Measurements from ENCODE around the gene KIAA1328. TPM values are rescaled to one million over a fixed set of nuclear protein-coding genes. Genes with fewer than 3 reads are reported as not detected.
A peak's percentile ranks its signal among the peaks of the same experiment; 100 is the strongest.

The KIAA1328 gene
- polyA plus RNA-seq, 1 donor from 2014 or later = 8.5 TPM

DNA sequence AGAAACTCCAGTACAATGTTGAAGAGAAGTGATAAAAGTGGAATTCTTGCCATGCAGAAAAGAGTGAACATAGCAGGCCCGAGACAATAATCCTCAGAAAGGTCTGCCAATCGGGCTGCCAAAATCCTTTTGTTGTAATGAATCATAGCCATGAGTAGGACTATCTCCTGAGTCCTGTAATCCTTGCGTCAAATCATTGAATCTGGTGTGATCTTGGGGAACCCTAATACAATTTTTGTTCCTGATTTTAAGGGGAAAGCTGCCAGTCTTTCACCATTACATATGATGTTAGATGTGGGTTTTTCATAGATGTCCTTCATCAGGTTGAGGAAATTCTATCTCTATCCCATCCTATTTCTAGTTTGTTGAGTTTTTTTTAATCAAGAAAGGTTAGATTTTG is 2.4 kb upstream of the KIAA1328 start:
- no peak overlapping the region for H3K9ac ChIP-seq (ENCODE audit: low read length)
- TF ChIP-seq RAD21 (conservative IDR thresholded peaks at IDR 0.05) (no peak), TAF1 (IDR thresholded peaks at IDR 0.05; ENCODE audit: low read depth) (no peak), EZH2 (IDR thresholded peaks at IDR 0.05; ENCODE audit: borderline replicate concordance, insufficient read depth, low read length, poor library complexity, severe bottlenecking) (no peak), MXI1 (conservative IDR thresholded peaks at IDR 0.05; ENCODE audit: poor library complexity, severe bottlenecking) (no peak), EP300 (conservative IDR thresholded peaks at IDR 0.05; ENCODE audit: poor library complexity, severe bottlenecking) (no peak), POLR2AphosphoS5 (IDR thresholded peaks at IDR 0.05) (no peak), SMC3 (conservative IDR thresholded peaks at IDR 0.05; ENCODE audit: poor library complexity) (no peak)
- TF ChIP-seq, protein P1, sequence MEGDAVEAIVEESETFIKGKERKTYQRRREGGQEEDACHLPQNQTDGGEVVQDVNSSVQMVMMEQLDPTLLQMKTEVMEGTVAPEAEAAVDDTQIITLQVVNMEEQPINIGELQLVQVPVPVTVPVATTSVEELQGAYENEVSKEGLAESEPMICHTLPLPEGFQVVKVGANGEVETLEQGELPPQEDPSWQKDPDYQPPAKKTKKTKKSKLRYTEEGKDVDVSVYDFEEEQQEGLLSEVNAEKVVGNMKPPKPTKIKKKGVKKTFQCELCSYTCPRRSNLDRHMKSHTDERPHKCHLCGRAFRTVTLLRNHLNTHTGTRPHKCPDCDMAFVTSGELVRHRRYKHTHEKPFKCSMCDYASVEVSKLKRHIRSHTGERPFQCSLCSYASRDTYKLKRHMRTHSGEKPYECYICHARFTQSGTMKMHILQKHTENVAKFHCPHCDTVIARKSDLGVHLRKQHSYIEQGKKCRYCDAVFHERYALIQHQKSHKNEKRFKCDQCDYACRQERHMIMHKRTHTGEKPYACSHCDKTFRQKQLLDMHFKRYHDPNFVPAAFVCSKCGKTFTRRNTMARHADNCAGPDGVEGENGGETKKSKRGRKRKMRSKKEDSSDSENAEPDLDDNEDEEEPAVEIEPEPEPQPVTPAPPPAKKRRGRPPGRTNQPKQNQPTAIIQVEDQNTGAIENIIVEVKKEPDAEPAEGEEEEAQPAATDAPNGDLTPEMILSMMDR (IDR thresholded peaks at IDR 0.05; ENCODE audit: poor library complexity, severe bottlenecking) = no peak
- TF ChIP-seq, protein P2, sequence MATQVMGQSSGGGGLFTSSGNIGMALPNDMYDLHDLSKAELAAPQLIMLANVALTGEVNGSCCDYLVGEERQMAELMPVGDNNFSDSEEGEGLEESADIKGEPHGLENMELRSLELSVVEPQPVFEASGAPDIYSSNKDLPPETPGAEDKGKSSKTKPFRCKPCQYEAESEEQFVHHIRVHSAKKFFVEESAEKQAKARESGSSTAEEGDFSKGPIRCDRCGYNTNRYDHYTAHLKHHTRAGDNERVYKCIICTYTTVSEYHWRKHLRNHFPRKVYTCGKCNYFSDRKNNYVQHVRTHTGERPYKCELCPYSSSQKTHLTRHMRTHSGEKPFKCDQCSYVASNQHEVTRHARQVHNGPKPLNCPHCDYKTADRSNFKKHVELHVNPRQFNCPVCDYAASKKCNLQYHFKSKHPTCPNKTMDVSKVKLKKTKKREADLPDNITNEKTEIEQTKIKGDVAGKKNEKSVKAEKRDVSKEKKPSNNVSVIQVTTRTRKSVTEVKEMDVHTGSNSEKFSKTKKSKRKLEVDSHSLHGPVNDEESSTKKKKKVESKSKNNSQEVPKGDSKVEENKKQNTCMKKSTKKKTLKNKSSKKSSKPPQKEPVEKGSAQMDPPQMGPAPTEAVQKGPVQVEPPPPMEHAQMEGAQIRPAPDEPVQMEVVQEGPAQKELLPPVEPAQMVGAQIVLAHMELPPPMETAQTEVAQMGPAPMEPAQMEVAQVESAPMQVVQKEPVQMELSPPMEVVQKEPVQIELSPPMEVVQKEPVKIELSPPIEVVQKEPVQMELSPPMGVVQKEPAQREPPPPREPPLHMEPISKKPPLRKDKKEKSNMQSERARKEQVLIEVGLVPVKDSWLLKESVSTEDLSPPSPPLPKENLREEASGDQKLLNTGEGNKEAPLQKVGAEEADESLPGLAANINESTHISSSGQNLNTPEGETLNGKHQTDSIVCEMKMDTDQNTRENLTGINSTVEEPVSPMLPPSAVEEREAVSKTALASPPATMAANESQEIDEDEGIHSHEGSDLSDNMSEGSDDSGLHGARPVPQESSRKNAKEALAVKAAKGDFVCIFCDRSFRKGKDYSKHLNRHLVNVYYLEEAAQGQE (IDR thresholded peaks at IDR 0.05; ENCODE audit: borderline replicate concordance) = no peak
- H3K36me3 ChIP-seq (ENCODE audit: insufficient read depth, low read length) = no peaks in the 10 kb centered on the region
- H3K4me3 ChIP-seq (ENCODE audit: low read length) = no peak overlapping the region
- H3K9me2 ChIP-seq (ENCODE audit: insufficient read depth, low read length) = no peaks in the 10 kb centered on the region
- no peaks in the 10 kb centered on the region for H3K27me3 ChIP-seq (ENCODE audit: insufficient read depth, low read depth, low read length)
- H2AFZ ChIP-seq (ENCODE audit: low read depth, low read length) = no peak overlapping the region
- no peak overlapping the region for H3K4me2 ChIP-seq (ENCODE audit: low read length)
- H4K20me1 ChIP-seq (ENCODE audit: insufficient read depth) = no peaks in the 10 kb centered on the region
- H3K9me3 ChIP-seq (ENCODE audit: low read length) = no peaks in the 10 kb centered on the region
- H3F3A ChIP-seq (ENCODE audit: insufficient read depth, low read length, poor library complexity, severe bottlenecking) = no peaks in the 10 kb centered on the region
- peaks cover 28% of the 10 kb centered on the region for H3K79me2 ChIP-seq (replicated peaks; ENCODE audit: insufficient read depth, low read length)
- no peak overlapping the region for H3K27ac ChIP-seq (ENCODE audit: low read length)

DNA sequence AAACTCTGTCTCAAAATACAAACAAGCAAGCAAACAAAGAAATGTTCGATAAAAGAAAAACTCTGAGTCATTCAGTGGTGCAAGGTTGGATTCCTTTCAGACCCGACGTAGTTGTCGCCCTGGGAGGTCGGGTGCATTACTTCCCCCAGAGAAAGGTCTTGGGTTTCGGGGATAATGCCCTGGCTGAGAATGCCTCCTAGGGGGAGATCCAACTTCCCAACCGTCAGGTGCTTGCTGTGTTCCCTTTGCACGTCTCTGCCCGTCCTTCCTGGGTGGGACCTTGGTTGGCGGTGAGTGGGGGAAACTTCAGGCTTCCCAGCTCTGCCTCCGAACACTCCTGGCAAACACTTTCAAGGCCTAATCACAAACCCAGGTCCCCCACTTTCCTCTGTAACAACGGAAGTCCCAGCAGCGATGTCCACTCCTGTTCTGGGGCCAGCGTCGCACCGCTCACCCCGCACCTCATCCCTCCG is 734 bp upstream of the KIAA1328 start:
- Histone ChIP-seq H3K4me2 (ENCODE audit: low read length) (peak overlapping the region; percentile 10), H3K4me3 (ENCODE audit: low read length) (peak overlapping the region; percentile 80), H3K27ac (ENCODE audit: low read length) (peak overlapping the region; percentile 70), H3K36me3 (ENCODE audit: insufficient read depth, low read length) (no peaks in the 10 kb centered on the region), H3K27me3 (ENCODE audit: insufficient read depth, low read depth, low read length) (no peaks in the 10 kb centered on the region), H4K20me1 (ENCODE audit: insufficient read depth) (no peaks in the 10 kb centered on the region), H2AFZ (ENCODE audit: low read depth, low read length) (peak overlapping the region; percentile 86), H3K9me2 (ENCODE audit: insufficient read depth, low read length) (no peaks in the 10 kb centered on the region), H3K79me2 (replicated peaks; ENCODE audit: insufficient read depth, low read length) (peaks cover 28% of the 10 kb centered on the region), H3K9me3 (ENCODE audit: low read length) (no peaks in the 10 kb centered on the region), H3F3A (ENCODE audit: insufficient read depth, low read length, poor library complexity, severe bottlenecking) (no peaks in the 10 kb centered on the region), H3K9ac (ENCODE audit: low read length) (peak overlapping the region; percentile 79)
- no peak for TF ChIP-seq MXI1 (conservative IDR thresholded peaks at IDR 0.05; ENCODE audit: poor library complexity, severe bottlenecking)
- TF ChIP-seq SMC3 (conservative IDR thresholded peaks at IDR 0.05; ENCODE audit: poor library complexity) = no peak
- TF ChIP-seq, protein P1 (IDR thresholded peaks at IDR 0.05; ENCODE audit: poor library complexity, severe bottlenecking) = no peak
- TF ChIP-seq, protein P2 (IDR thresholded peaks at IDR 0.05; ENCODE audit: borderline replicate concordance) = no peak
- no peak for TF ChIP-seq RAD21 (conservative IDR thresholded peaks at IDR 0.05)
- no peak for TF ChIP-seq EP300 (conservative IDR thresholded peaks at IDR 0.05; ENCODE audit: poor library complexity, severe bottlenecking)
- no peak for TF ChIP-seq POLR2AphosphoS5 (IDR thresholded peaks at IDR 0.05)
- no peak for TF ChIP-seq TAF1 (IDR thresholded peaks at IDR 0.05; ENCODE audit: low read depth)

Data from neural cell (in vitro differentiated cells).